ENCODE data around the gene KLF1.

The KLF1 gene

GRCh38 chr19:12838182-12838885, 48.7 kb downstream of the KLF1 start, which contains the start of gene MAST1:
Gene MAST1 (plus strand): TSS chr19:12838515. CDS start chr19:12838573, 58 bp downstream.
- DNase-seq: peak; percentile 44 to 83 (median 81)

- no peak for DNase-seq
Measured at GRCh38 chr19:12837225-12837624, 49.8 kb downstream of the KLF1 start.

GRCh38 chr19:12836529-12836863, 50.5 kb downstream of the KLF1 start:
- no peak for DNase-seq

DNA sequence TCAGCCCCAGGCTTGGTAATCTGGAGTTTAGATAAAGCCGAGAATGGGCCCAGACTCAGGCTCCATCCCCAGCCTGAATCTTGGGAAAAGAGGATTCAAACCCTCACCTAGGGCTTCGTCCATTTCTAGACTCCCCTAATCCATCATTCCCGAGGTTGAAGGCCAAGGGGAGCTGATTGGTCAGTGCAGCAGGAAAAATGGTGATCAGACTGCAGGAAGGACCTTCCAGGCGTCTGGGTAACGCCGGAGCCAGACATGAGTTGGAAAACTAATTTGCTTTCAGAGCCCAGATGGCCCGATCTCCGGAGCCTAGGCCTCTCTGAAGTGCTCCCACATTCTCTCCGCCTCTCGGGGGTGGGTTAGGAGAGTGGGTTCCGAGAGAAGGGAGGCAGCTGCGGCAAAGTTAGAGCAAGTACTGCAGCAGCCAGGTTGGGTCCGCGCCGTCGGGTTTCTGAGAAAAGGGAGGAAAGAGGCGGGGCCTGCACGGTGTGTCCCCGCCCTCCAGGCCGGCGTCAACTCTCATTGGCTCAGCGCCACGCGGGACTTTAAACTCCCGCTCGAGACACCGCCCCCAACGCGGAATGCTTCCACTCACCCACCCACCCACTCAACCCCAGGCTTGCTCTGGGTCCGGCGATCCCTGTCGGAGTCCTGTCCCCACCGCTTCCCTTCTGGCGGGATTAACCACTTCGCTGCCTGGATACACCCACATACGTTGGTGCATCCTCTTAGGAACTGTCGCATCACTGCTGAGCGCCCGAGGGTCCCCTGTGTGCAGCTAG, 51.8 kb downstream of the KLF1 start:
- DNase-seq: peak in 1 of 3 experiments; percentile 50

DNA sequence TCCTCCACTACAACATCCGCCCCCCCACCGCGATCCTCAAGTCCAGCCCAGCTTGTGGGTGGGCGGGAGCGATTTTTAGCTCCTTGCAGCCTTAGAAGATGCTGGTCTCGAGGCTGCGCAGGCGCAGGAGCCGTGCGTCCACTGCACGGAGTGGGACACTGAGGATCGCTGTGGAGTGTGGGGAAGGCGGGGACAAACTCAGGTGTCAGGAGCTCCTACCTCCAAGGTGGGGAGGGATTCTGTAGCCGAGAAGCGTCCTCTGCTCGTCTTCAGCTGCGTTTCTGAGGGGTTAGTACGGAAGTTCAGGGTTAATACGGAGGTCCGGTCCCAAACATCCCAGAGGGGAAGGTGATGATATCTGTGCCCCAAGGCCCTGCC, 52.4 kb downstream of the KLF1 start, which contains the start of gene RTBDN:
Gene RTBDN (minus strand): TSS at position 14 of the 378 bp plus-strand sequence. CDS start 4,600 bp downstream, outside the sequence.
- DNase-seq: no peak

All from NCI-H1417 (cell line).